Measurements from ENCODE around the gene NAV2.

Gene NAV2

DNA sequence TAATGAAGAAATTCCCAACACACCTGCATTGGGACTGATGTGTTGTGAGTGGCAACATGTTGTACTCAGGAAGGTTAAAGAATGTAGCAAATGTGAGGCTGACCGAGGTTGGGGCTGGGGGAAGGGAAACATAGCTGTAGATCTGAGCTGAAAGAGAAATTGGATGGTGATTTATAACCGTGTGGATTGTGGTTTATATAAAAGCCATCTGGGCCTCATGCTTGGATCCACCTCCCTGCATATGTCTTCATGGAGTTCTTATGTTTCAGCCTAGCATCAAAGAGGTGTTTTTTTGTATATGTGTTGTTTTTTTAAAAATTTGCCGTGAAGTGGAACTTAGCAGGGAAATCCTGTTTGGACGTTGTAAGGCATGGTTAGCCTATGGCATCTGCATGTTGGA is 141.3 kb downstream of the NAV2 start:
- in situ Hi-C loops (cut with MboI; ENCODE audit: low sequenced_read_pairs, unreplicated experiment) = no loop called here
- no peak for DNase-seq (ENCODE audit: low spot score)
- TF ChIP-seq CTCF (IDR thresholded peaks at IDR 0.05; ENCODE audit: borderline replicate concordance, control extremely low read depth, extremely low read depth, insufficient read depth, missing control alignments) = no peak

DNA sequence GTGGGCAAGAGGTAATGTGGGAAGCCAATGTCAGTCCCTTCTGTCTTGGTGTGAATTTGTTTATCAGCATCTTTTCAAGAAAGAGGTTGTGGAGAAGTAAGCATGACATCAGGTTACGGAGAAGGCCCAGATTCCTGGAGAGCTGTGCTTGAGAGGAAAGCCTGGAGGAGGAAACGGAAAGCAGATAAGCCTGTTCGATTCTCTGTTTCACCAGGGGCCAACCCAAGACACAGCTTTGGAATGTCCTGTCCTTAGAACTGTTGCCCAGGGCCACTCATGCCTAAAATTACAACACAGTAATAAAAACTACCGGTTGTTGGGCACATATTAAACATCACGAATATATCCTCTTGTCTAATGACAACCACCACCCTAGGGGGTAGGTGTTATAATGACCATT is 148.5 kb downstream of the NAV2 start:
- TF ChIP-seq CTCF (IDR thresholded peaks at IDR 0.05; ENCODE audit: borderline replicate concordance, control extremely low read depth, extremely low read depth, insufficient read depth, missing control alignments) = no peak
- in situ Hi-C loops (cut with MboI; ENCODE audit: low sequenced_read_pairs, unreplicated experiment) = no loop called here
- DNase-seq (ENCODE audit: low spot score) = no peak

- DNase-seq (ENCODE audit: low spot score) = no peak
- in situ Hi-C loops (cut with MboI; ENCODE audit: low sequenced_read_pairs, unreplicated experiment) = no loop called here
- TF ChIP-seq CTCF (IDR thresholded peaks at IDR 0.05; ENCODE audit: borderline replicate concordance, control extremely low read depth, extremely low read depth, insufficient read depth, missing control alignments) = no peak
Observed at GRCh38 chr11:19862091-19862490, 149.5 kb downstream of the NAV2 start.

DNA sequence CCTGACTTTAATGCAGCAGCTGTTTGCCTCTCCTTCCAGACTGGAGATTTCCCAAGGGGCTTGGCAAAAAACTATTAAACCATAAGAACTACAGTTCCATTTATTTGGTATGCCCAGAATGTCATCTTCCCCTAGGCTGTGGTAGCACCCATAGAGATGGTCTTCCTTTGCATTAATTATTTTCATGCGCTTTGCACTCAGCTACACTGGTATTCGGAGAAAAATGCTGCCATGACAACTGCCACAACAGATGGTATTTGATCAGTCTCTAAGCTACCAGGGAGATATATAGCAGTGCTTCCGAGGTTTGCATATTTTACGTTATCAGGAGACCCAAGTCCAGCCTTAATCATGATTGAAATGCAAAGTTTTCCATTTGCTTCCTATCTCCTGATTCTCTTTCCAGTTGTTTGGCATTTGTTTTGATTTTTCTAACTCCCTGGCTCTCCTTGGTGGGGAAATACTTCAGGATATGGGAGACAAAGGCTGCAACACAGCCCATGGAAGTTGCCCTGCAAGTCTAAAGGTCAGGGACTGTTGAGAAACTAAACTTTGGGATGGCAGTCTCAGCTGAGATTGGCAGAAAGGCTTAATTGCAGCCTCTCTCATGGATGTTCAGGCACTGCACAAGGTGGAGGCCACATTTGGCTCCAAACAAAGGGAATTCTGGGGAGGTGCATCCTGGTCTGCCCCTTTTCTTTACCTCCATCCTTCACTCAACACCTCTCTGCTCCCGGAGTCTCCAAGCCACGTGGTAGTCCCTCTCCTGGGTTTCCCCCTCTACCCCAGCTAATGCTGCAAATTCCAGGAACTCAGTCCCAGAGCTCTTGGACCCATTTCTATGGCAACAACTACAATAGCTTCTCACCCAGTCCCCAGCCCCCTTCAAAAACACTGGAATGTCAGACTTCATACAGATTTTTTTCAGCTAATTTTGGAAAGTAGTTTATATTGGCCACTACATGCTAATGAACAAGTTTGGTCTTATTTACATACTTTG is 151.8 kb downstream of the NAV2 start:
- in situ Hi-C loops (cut with MboI; ENCODE audit: low sequenced_read_pairs, unreplicated experiment) = no loop called here

DNA sequence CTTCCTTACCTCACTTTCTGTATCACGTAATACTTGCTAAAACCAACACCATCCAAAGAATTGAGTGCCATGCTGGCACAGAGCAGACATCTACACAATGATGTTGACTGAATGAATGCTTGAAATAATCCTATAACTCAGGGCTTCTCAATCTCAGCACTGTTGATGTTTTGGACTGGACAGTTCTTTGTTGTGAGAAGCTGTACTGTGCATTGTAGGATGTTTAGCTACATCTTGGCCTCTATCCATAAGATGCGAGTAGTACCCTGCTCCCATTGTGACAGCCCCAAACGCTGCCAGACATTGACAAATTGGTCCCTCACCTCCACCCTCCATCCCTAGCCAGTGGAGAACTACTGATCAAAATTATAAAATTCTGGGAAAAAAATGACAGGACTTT is 153.4 kb downstream of the NAV2 start:
- no peak for TF ChIP-seq CTCF (IDR thresholded peaks at IDR 0.05; ENCODE audit: borderline replicate concordance, control extremely low read depth, extremely low read depth, insufficient read depth, missing control alignments)
- DNase-seq (ENCODE audit: low spot score) = no peak
- in situ Hi-C loops (cut with MboI; ENCODE audit: low sequenced_read_pairs, unreplicated experiment) = no loop called here

More for the DNA sequence above, 151.8 kb downstream of the NAV2 start:
- no peak for DNase-seq (ENCODE audit: low spot score)
- no peak for TF ChIP-seq CTCF (IDR thresholded peaks at IDR 0.05; ENCODE audit: borderline replicate concordance, control extremely low read depth, extremely low read depth, insufficient read depth, missing control alignments)

- in situ Hi-C loops (cut with MboI; ENCODE audit: low sequenced_read_pairs, unreplicated experiment) = no loop called here
- no peak for DNase-seq (ENCODE audit: low spot score)
- TF ChIP-seq CTCF (IDR thresholded peaks at IDR 0.05; ENCODE audit: borderline replicate concordance, control extremely low read depth, extremely low read depth, insufficient read depth, missing control alignments) = no peak
Observed at GRCh38 chr11:19866521-19866920, 153.9 kb downstream of the NAV2 start.
